HG02678 (cell line): ENCODE measurements around the gene SLC5A2.

Experiments used
- ATAC-seq: cut with Tn5 transposase; IDR thresholded peaks from one replicate; pipeline ENCODE4 v1.9.1; 2021; ENCODE audit warnings: mild to moderate bottlenecking, moderate library complexity; ENCODE audit not compliant: unreplicated experiment

SLC5A2 gene

GRCh38 chr16:31459687-31460581, 23.0 kb upstream of the SLC5A2 start:
- peak; percentile 71 for ATAC-seq

GRCh38 chr16:31460582-31461002, 22.3 kb upstream of the SLC5A2 start:
- no peak for ATAC-seq

GRCh38 chr16:31461201-31461920, 21.6 kb upstream of the SLC5A2 start:
- ATAC-seq: no peak

GRCh38 chr16:31461921-31462804, 20.8 kb upstream of the SLC5A2 start:
- ATAC-seq: no peak

GRCh38 chr16:31464348-31464769, 18.6 kb upstream of the SLC5A2 start:
- no peak for ATAC-seq

- no peak for ATAC-seq
These were observed 18.1 kb upstream of the SLC5A2 start for GRCh38 chr16:31464781-31465260.

GRCh38 chr16:31465788-31466370, 17.0 kb upstream of the SLC5A2 start:
- ATAC-seq: no peak

- no peak for ATAC-seq
These were observed 16.5 kb upstream of the SLC5A2 start for GRCh38 chr16:31466381-31466841.

GRCh38 chr16:31467151-31467773, 15.7 kb upstream of the SLC5A2 start:
- peak; percentile 65 for ATAC-seq

GRCh38 chr16:31467858-31468257, 15.1 kb upstream of the SLC5A2 start:
- no peak for ATAC-seq

GRCh38 chr16:31470615-31471014, 12.3 kb upstream of the SLC5A2 start:
- ATAC-seq: no peak

GRCh38 chr16:31471241-31471874, 11.6 kb upstream of the SLC5A2 start:
- no peak for ATAC-seq

- ATAC-seq: peak; percentile 2
These were observed 10.8 kb upstream of the SLC5A2 start, which contains the start of gene TGFB1I1 for GRCh38 chr16:31471875-31472708. TSS of gene TGFB1I1 (plus strand) at chr16:31472152. CDS start at chr16:31472189, 37 bp downstream.

GRCh38 chr16:31472709-31473203, 10.2 kb upstream of the SLC5A2 start:
- ATAC-seq: peak; percentile 49

GRCh38 chr16:31473264-31473984, 9.5 kb upstream of the SLC5A2 start:
- ATAC-seq: no peak

- ATAC-seq: no peak
These were observed 8.7 kb upstream of the SLC5A2 start for GRCh38 chr16:31474173-31474714.
